KMS-11 (cell line): ENCODE results near the gene SMARCC1.

Experiments used
- H2AFZ ChIP-seq: fragments of 200-600 bp; sonication (generic); 2 replicates; pipeline ENCODE4 v1.6.1; 2016; ENCODE audit warnings: antibody characterized with exemption, mixed run types, low read depth
- H3K27ac ChIP-seq: fragments of 200-600 bp; sonication (generic); 2 replicates; pipeline ENCODE4 v1.6.1; 2016; ENCODE audit warnings: mild to moderate bottlenecking, mixed run types
- H3K27me3 ChIP-seq: fragments of 200-600 bp; sonication (generic); 2 replicates; pipeline ENCODE4 v1.6.1; 2017; ENCODE audit warnings: mild to moderate bottlenecking, low read depth, mixed run types, moderate library complexity; ENCODE audit not compliant: insufficient read depth
- H3K36me3 ChIP-seq: fragments of 200-600 bp; sonication (generic); 2 replicates; pipeline ENCODE4 v1.6.1; 2017; ENCODE audit warnings: mild to moderate bottlenecking, mixed run types; ENCODE audit not compliant: insufficient read depth
- H3K4me1 ChIP-seq: fragments of 200-600 bp; sonication (generic); 2 replicates; pipeline ENCODE4 v1.6.1; 2016; ENCODE audit warnings: mild to moderate bottlenecking, low read depth, mixed run types; ENCODE audit not compliant: poor library complexity, severe bottlenecking
- H3K4me2 ChIP-seq: fragments of 200-600 bp; sonication (generic); 2 replicates; pipeline ENCODE4 v1.7.0; 2016; ENCODE audit warnings: mild to moderate bottlenecking, mixed run types
- H3K4me3 ChIP-seq: fragments of 200-600 bp; sonication (generic); IDR thresholded peaks from 2 replicates; pipeline ENCODE4 v1.6.1; 2017; ENCODE audit warnings: low read depth, low read length, mixed read lengths; ENCODE audit not compliant: insufficient read depth
- H3K79me2 ChIP-seq: fragments of 200-600 bp; sonication (generic); 2 replicates; pipeline ENCODE4 v1.6.1; 2016; ENCODE audit warnings: low read depth, mixed run types; ENCODE audit not compliant: insufficient read depth
- H3K9ac ChIP-seq: fragments of 200-600 bp; sonication (generic); 2 replicates; pipeline ENCODE4 v1.6.1; 2016; ENCODE audit warnings: mild to moderate bottlenecking, mixed run types
- H4K20me1 ChIP-seq: fragments of 200-600 bp; sonication (generic); 2 replicates; pipeline ENCODE4 v1.6.1; 2016; ENCODE audit warnings: mild to moderate bottlenecking, mixed run types; ENCODE audit not compliant: insufficient read depth
- CTCF ChIP-seq: fragments of 200-600 bp; sonication (generic); conservative IDR thresholded peaks from 2 replicates; pipeline ENCODE4 v1.6.1; 2017; ENCODE audit warnings: low read depth, mild to moderate bottlenecking, antibody characterized with exemption, low read length, moderate library complexity, mixed read lengths

The SMARCC1 gene

DNA sequence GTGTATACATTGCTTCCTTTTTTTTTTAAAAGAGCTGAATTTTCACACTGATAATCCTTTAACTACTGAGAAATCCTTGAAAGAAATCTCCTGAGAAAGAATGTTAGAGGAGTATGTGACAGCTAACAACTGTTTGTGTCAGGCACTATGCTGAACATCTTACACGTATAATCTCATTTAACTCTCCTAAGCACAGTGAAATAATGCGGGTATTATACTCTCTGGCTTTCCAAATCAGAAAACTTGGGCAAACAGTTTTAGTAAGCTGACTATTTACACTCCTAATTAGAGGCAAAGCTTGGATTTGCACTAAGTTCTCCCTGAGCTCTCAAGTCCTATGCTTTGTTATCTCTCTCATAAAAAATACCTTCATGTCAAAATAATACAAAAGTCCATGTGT, 69.3 kb downstream of the SMARCC1 start:
- no peaks in the 10 kb centered on the region for H3K79me2 ChIP-seq

DNA sequence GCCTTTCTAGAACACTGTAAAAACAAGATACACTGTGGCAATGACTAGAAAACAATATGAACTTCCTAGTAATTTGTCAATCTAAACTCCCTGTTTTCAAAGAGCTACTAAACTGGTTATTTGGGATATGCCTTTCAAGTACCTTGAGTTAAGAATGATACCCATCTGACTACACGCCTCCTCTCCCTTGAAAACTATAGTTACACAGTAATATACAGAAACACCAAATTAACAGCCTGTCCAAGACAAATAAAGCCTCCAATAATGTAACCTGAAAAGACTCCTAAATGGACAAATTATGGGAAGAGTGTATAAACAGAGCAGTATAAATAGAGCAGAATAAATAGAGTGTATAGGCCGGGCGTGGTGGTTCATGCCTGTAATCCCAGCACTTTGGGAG, 70.1 kb downstream of the SMARCC1 start:
- 0 out of 2 replicates have a peak, but pooled peaks cover 3% of the 10 kb centered on the region for H3K36me3 ChIP-seq
- H3K27ac ChIP-seq, result no peak overlapping the region
- no peaks in the 10 kb centered on the region for H3K4me1 ChIP-seq
- no peak overlapping the region for H3K9ac ChIP-seq
- no peaks in the 10 kb centered on the region for H4K20me1 ChIP-seq
- H3K27me3 ChIP-seq, result no peaks in the 10 kb centered on the region
- no peak overlapping the region for H3K4me3 ChIP-seq
- no peaks in the 10 kb centered on the region for H3K79me2 ChIP-seq
- no peak overlapping the region for H2AFZ ChIP-seq
- no peak for TF ChIP-seq CTCF
- H3K4me2 ChIP-seq, result no peak overlapping the region

More for the DNA sequence above, 69.3 kb downstream of the SMARCC1 start:
- no peaks in the 10 kb centered on the region for H3K4me1 ChIP-seq
- no peak overlapping the region for H3K27ac ChIP-seq
- no peak overlapping the region for H3K4me2 ChIP-seq
- no peaks in the 10 kb centered on the region for H3K27me3 ChIP-seq
- TF ChIP-seq CTCF, result no peak
- no peak overlapping the region for H2AFZ ChIP-seq
- H3K9ac ChIP-seq, result no peak overlapping the region
- H4K20me1 ChIP-seq, result no peaks in the 10 kb centered on the region
- H3K4me3 ChIP-seq, result no peak overlapping the region
- 0 out of 2 replicates have a peak, but pooled peaks cover 3% of the 10 kb centered on the region for H3K36me3 ChIP-seq

DNA sequence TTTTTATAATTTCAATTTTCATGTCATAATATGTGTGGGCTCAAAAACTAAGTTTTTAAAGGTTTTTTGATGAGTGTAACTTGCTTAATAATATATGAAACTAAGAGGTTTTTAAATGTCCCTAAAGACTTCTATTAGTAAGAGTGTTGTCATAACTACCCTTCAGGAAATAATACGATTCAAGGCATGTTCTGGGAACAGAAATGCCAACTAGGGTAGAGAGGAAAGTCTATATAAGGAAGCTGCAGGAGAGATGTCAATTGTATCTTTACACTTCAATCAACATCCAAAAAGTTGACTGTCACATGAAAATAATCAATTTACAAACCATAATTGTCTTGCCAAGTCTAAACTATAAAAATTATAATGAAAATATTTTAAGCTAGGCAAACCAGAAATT, 76.3 kb downstream of the SMARCC1 start:
- no peak for TF ChIP-seq CTCF
- Histone ChIP-seq H3K9ac (no peak overlapping the region), H3K27me3 (no peaks in the 10 kb centered on the region), H3K79me2 (no peaks in the 10 kb centered on the region), H3K4me3 (no peak overlapping the region), H2AFZ (no peak overlapping the region), H3K36me3 (no peaks in the 10 kb centered on the region), H4K20me1 (no peaks in the 10 kb centered on the region), H3K4me2 (no peak overlapping the region), H3K27ac (no peak overlapping the region), H3K4me1 (no peaks in the 10 kb centered on the region)

DNA sequence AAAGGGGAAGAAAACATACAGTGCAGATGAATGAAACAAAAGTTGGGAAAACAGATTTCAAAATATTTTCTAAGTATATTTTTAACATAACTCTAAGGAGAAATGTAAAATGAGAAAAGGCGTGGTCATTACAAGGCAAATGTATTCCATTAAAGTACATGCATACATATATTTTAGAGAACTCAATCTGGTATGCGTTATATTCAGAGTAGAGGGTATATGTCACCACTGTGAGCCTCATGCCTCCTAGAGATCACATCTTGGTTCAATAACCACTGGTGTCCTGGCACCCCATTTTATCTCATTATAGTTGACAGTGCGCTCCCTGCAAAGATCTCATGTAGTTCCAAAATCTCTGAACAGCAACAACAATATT, 77.5 kb downstream of the SMARCC1 start:
- no peaks in the 10 kb centered on the region for H4K20me1 ChIP-seq
- H3K9ac ChIP-seq, result no peak overlapping the region
- no peak overlapping the region for H3K4me3 ChIP-seq
- H3K4me1 ChIP-seq, result no peaks in the 10 kb centered on the region
- H3K36me3 ChIP-seq, result no peaks in the 10 kb centered on the region
- no peaks in the 10 kb centered on the region for H3K79me2 ChIP-seq
- H3K4me2 ChIP-seq, result no peak overlapping the region
- H2AFZ ChIP-seq, result no peak overlapping the region
- TF ChIP-seq CTCF, result no peak
- H3K27me3 ChIP-seq, result no peaks in the 10 kb centered on the region
- no peak overlapping the region for H3K27ac ChIP-seq
